SK-N-SH (cell line): ENCODE data around the gene P2RY14. TPM values are rescaled to one million over a fixed set of nuclear protein-coding genes. Genes with fewer than 3 reads are reported as not detected.
A peak's percentile ranks its signal among the peaks of the same experiment; 100 is the strongest.

Experiments used
- CTCF ChIA-PET: fragments of 300-600, 350-600 bp; formaldehyde crosslinking; extraction: SDS; loops from one replicate; lab custom pipeline; 2021; lab: Yijun Ruan, JAX
- POLR2A ChIA-PET: fragments of 350-600 bp; sonication (Branson Sonifier 250); formaldehyde crosslinking; extraction: SDS; loops from one replicate; lab custom pipeline; 2020; ENCODE audit warnings: antibody characterized with exemption, inconsistent platforms; lab: Yijun Ruan, JAX
- DNase-seq: peaks from one replicate; pipeline ENCODE4 v3.0.0; 2012
- H2AFZ ChIP-seq: fragments of 200-600 bp; sonication (generic); 2 replicates; pipeline ENCODE4 v1.8.1; 2016; ENCODE audit warnings: antibody characterized with exemption, mild to moderate bottlenecking, low read depth
- H3F3A ChIP-seq: fragments of 200-600 bp; sonication (generic); replicated peaks from 2 replicates; pipeline ENCODE3; 2016; ENCODE audit warnings: antibody characterized with exemption, mild to moderate bottlenecking; ENCODE audit not compliant: insufficient read depth
- H3K27ac ChIP-seq, 2 experiments: fragments of 200-500 bp in 1 of 2; fragments of 200-600 bp in 1 of 2; sonication (Bioruptor generic) in 1 of 2; sonication (generic), shearing (Covaris generic) in 1 of 2; 2 replicates each; pipeline versions ENCODE4 v1.5.1 to v1.6.1; 2014 to 2016; ENCODE audit warnings: low read depth in 2 of 2, inconsistent platforms in 1 of 2, low read length in 1 of 2, mild to moderate bottlenecking in 1 of 2, mixed read lengths in 1 of 2
- H3K27me3 ChIP-seq: fragments of 200-600 bp; sonication (generic), shearing (Covaris generic); 2 replicates; pipeline ENCODE4 v1.6.1; 2016; ENCODE audit warnings: mixed run types; ENCODE audit not compliant: insufficient read depth
- H3K36me3 ChIP-seq, 2 experiments: fragments of 200-500 bp in 1 of 2; fragments of 200-600 bp in 1 of 2; sonication (Bioruptor generic) in 1 of 2; sonication (generic) in 1 of 2; replicated peaks in 1 of 2; 2 replicates each; pipeline versions ENCODE3 to v1.5.1; 2014 to 2016; ENCODE audit warnings: low read length in 1 of 2, mild to moderate bottlenecking in 1 of 2; ENCODE audit not compliant: insufficient read depth in 2 of 2, control insufficient read depth in 1 of 2
- H3K4me1 ChIP-seq, 2 experiments: fragments of 200-500 bp in 1 of 2; fragments of 200-600 bp in 1 of 2; sonication (Bioruptor generic) in 1 of 2; sonication (generic), shearing (Covaris generic) in 1 of 2; 2 replicates each; pipeline versions ENCODE4 v1.5.1 to v1.6.1; 2014 to 2016; ENCODE audit warnings: low read depth in 1 of 2, low read length in 1 of 2, mixed run types in 1 of 2; ENCODE audit not compliant: insufficient read depth in 2 of 2, control insufficient read depth in 1 of 2
- H3K4me2 ChIP-seq: fragments of 200-600 bp; sonication (generic), shearing (Covaris generic); 2 replicates; pipeline ENCODE4 v1.6.1; 2017; ENCODE audit warnings: mixed run types
- H3K4me3 ChIP-seq, 2 experiments: fragments of 200-500 bp in 1 of 2; fragments of 200-600 bp in 1 of 2; sonication (Bioruptor generic) in 1 of 2; sonication (generic), shearing (Covaris generic) in 1 of 2; 2 replicates each; pipeline versions ENCODE4 v1.5.1 to v1.8.1; 2014 to 2016; ENCODE audit warnings: low read depth in 2 of 2, inconsistent platforms in 1 of 2, low read length in 1 of 2, mild to moderate bottlenecking in 1 of 2, mixed read lengths in 1 of 2, moderate library complexity in 1 of 2
- H3K79me2 ChIP-seq: fragments of 200-600 bp; sonication (generic); 2 replicates; pipeline ENCODE4 v1.8.1; 2017; ENCODE audit warnings: mild to moderate bottlenecking; ENCODE audit not compliant: insufficient read depth
- H3K9ac ChIP-seq: fragments of 200-600 bp; sonication (generic); 2 replicates; pipeline ENCODE4 v1.6.1; 2017; ENCODE audit warnings: mixed run types
- H3K9me2 ChIP-seq: fragments of 200-600 bp; sonication (generic); 2 replicates; pipeline ENCODE4 v1.6.1; 2017; ENCODE audit warnings: mixed run types
- H3K9me3 ChIP-seq: fragments of 200-600 bp; sonication (generic); 2 replicates; pipeline ENCODE4 v1.6.1; 2017; ENCODE audit warnings: mixed run types, mild to moderate bottlenecking, moderate library complexity
- H4K20me1 ChIP-seq: fragments of 200-600 bp; sonication (generic); 2 replicates; pipeline ENCODE4 v1.6.1; 2017; ENCODE audit warnings: mild to moderate bottlenecking, mixed run types; ENCODE audit not compliant: insufficient read depth
- CHD2 ChIP-seq: fragments of 150-350 bp; IDR thresholded peaks from 2 replicates; pipeline ENCODE4 v1.6.1; 2018; ENCODE audit warnings: low read length; ENCODE audit not compliant: partially characterized antibody
- EP300 ChIP-seq, 2 experiments: IDR thresholded peaks; 2 replicates each; pipeline versions ENCODE4 v1.4.0 to v1.6.1; 2012; ENCODE audit warnings: borderline replicate concordance in 1 of 2, low read depth in 1 of 2, low read length in 1 of 2
- IRF3 ChIP-seq: fragments of 150-350 bp; IDR thresholded peaks from 2 replicates; pipeline ENCODE4 v1.6.1; 2016; ENCODE audit warnings: mild to moderate bottlenecking, low read depth, low read length
- WGBS: methylation state at CpG from one replicate; pipeline ENCODE4 v1.1.6; 2017; ENCODE audit warnings: low lambda C conversion rate; 5-methylcytosine and 5-hydroxymethylcytosine counted together
- polyA plus RNA-seq, 3 experiments: library from polyadenylated mRNA; depleted of rRNA; stranded (reverse); fragments of >200 nt; gene quantifications; 2 replicates each; pipeline ENCODE4 v1.2.3, GENCODE V29; 2012
- TF ChIP-seq, protein P1 (sequence below): IDR thresholded peaks from 2 replicates; pipeline ENCODE4 v1.4.0; 2012; ENCODE audit warnings: low read depth
- TF ChIP-seq, protein P2 (sequence below): IDR thresholded peaks from 2 replicates; pipeline ENCODE4 v1.4.0; 2012; ENCODE audit warnings: low read depth, borderline replicate concordance

Gene P2RY14
- polyA plus RNA-seq, 1 of the 3 experiments (the other 2 are of a cell fraction), result not detected

DNA sequence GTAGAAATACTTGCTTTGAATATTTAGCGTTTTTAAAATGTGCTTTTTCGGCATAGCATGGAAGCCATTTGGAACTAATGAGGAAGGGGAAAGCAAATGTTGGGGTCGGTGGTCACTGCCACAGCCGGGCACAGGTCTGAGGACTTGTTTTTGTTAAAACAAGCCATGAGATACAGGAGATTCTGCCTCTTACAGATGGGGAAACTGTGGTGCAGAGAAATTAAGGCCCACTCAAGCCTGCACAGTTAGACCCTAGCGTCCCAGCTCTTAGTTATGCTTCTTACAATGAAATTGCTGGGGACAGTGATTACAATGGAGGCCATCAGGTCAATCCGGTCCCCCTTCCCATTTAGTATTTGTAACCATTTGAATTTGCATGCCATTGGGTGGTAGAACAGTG, 72.9 kb downstream of the P2RY14 start (continued):
- TF ChIP-seq, protein P1, sequence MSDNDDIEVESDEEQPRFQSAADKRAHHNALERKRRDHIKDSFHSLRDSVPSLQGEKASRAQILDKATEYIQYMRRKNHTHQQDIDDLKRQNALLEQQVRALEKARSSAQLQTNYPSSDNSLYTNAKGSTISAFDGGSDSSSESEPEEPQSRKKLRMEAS, result no peak

DNA sequence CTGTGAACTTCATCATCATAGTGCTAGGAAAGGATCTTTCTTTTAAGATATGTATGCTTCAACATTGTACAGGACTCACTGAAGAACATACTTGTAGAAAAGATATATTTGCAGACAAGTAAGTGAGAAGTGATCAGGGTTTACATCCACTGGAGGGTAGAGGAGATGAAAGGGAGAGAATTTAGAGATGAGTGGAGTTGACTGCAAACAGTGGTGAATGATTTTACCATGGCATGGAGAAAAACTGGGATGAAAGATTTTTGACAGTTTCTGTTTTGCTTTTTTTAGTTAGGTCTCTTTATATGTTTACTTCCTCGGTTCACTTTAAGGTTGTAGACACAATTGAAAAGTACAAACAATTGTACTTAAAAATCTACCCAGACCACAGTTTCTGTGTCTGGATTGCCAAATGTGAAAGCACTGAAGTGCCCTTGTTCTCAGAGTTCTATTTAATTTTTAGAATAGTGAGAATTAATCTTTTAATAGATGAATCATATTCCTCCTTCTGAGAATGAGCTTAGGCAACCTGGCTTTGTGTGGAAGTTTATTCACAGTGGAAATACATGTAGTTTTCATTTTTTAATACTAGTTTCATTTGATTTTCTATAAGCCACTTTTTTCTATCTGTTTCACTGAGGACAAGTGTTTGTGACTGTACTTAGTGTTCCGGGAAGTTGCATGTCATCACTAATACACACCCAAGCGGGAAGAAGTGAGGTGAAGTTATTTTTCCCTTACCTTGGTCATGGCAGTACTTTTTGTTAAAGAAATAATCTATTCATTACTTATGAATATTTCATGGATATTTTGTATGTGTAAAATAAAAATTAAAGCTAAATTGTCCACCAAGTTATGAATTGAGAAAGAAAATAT, 73.6 kb downstream of the P2RY14 start:
- Histone ChIP-seq H3K27ac (no peak overlapping the region), H3K27me3 (no peaks in the 10 kb centered on the region), H3K9ac (no peak overlapping the region), H3K4me2 (no peak overlapping the region), H3K9me2 (no peaks in the 10 kb centered on the region), H3K9me3 (no peaks in the 10 kb centered on the region), H2AFZ (peak overlapping the region; percentile 58; the same call in 1 of the 2 replicates), H3F3A (no peaks in the 10 kb centered on the region), H3K4me1 (no peaks in the 10 kb centered on the region), H3K4me3 (no peak overlapping the region), H4K20me1 (no peaks in the 10 kb centered on the region), H3K36me3 (no peaks in the 10 kb centered on the region), H3K79me2 (no peaks in the 10 kb centered on the region)
- DNase-seq, result no peak
- CTCF ChIA-PET, result interaction anchor here (0.9 to 1.6 kb wide), 2 partner anchors 22 to 36 kb away, joined by 3 to 5 read pairs; no protein-coding TSS in a partner anchor
- TF ChIP-seq CHD2 (no peak), IRF3 (no peak), EP300 (IDR thresholded peaks at IDR 0.05; ENCODE audit: borderline replicate concordance in 1 of 2, low read depth in 1 of 2, low read length in 1 of 2) (no peak)
- POLR2A ChIA-PET, result no interaction called here
- WGBS, result 93% methylated on average over 3 of the region's 3 CpGs

- peak within 1 kb of the TSS; percentile 58 for H2AFZ ChIP-seq
- H3K9ac ChIP-seq, result no peak within 1 kb of the TSS
- no peak within 1 kb of the TSS for H3K4me3 ChIP-seq
- DNase-seq, result no peak
- no peak within 1 kb of the TSS for H3K27ac ChIP-seq
- H3K4me1 ChIP-seq, result no peaks in the 10 kb centered on the region
- H4K20me1 ChIP-seq, result no peaks in the 10 kb centered on the region
- no peaks in the 10 kb centered on the region for H3K9me3 ChIP-seq
- no peaks in the 10 kb centered on the region for H3K9me2 ChIP-seq
- H3K27me3 ChIP-seq, result no peaks in the 10 kb centered on the region
- ChIA-PET CTCF (no interaction called here), POLR2A (no interaction called here)
- 82% methylated on average over 3 of the region's 3 CpGs for WGBS
- H3F3A ChIP-seq, result no peaks in the 10 kb centered on the region
- TF ChIP-seq, protein P2, sequence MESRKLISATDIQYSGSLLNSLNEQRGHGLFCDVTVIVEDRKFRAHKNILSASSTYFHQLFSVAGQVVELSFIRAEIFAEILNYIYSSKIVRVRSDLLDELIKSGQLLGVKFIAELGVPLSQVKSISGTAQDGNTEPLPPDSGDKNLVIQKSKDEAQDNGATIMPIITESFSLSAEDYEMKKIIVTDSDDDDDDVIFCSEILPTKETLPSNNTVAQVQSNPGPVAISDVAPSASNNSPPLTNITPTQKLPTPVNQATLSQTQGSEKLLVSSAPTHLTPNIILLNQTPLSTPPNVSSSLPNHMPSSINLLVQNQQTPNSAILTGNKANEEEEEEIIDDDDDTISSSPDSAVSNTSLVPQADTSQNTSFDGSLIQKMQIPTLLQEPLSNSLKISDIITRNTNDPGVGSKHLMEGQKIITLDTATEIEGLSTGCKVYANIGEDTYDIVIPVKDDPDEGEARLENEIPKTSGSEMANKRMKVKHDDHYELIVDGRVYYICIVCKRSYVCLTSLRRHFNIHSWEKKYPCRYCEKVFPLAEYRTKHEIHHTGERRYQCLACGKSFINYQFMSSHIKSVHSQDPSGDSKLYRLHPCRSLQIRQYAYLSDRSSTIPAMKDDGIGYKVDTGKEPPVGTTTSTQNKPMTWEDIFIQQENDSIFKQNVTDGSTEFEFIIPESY, result no peak
- H3K36me3 ChIP-seq, result no peaks in the 10 kb centered on the region
- H3K4me2 ChIP-seq, result no peak within 1 kb of the TSS
- no peaks in the 10 kb centered on the region for H3K79me2 ChIP-seq
Measured at GRCh38 chr3:151203051-151203420, 75.3 kb downstream of the P2RY14 start, which contains the start of gene GPR171. GPR171 (minus strand) TSS chr3:151203216; CDS start chr3:151199386, 3,830 bp downstream.
